GM18909 (cell line): ENCODE data around the gene TAAR9.

Experiments
- ATAC-seq: cut with Tn5 transposase; IDR thresholded peaks from one replicate; pipeline ENCODE4 v1.9.1; 2021; ENCODE audit warnings: mild to moderate bottlenecking; ENCODE audit not compliant: unreplicated experiment, poor library complexity

TAAR9 gene

GRCh38 chr6:132584698-132585097 is 46.6 kb downstream of the TAAR9 start:
- no peak for ATAC-seq

- no peak for ATAC-seq
Measured at GRCh38 chr6:132587424-132587823, 49.3 kb downstream of the TAAR9 start.
